ENCODE data around the gene CCBE1.

CCBE1 gene

DNA sequence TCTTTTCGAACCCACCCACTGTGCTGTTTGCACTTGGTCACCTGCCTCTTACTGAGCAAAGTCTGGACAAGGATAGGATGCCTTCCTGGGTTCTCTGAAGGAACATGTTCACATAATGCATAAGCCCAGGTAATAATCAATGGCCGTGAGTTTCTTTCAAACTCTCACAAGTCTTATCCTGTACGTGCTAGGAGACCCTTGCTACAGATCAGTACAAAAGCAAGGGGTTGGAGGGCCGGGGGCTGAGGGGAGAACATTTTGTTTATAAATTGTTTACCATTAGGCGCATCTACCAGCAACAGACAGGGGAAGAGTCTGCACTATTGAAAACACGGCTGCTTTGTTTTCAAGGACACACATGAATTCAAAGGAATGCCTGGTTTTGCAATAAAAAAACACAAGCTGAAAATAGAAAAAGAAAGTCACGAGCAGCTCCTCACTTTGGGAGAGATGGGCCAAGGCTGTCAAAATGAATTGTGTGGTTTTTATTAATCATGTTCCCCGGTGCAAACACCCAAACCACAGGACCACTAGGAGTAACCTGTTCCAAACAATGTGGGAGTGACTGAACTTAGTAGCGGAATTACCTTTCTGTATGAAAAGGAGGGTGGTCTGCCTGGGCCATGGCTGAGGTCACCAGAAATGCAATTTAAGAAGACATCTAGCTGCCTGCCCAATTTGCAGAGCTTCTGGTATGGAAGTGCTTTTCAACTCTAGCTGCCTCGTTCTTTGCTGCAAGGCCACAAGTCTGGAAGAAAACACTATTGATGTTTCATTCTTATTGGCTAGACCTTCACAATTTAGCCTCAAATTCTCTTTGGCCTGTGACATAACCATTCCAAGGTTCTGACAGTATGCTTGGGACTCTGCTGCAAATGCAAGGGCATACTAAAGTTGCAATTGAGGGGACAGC, 73.5 kb downstream of the CCBE1 start:
- TF ChIP-seq, protein P1, sequence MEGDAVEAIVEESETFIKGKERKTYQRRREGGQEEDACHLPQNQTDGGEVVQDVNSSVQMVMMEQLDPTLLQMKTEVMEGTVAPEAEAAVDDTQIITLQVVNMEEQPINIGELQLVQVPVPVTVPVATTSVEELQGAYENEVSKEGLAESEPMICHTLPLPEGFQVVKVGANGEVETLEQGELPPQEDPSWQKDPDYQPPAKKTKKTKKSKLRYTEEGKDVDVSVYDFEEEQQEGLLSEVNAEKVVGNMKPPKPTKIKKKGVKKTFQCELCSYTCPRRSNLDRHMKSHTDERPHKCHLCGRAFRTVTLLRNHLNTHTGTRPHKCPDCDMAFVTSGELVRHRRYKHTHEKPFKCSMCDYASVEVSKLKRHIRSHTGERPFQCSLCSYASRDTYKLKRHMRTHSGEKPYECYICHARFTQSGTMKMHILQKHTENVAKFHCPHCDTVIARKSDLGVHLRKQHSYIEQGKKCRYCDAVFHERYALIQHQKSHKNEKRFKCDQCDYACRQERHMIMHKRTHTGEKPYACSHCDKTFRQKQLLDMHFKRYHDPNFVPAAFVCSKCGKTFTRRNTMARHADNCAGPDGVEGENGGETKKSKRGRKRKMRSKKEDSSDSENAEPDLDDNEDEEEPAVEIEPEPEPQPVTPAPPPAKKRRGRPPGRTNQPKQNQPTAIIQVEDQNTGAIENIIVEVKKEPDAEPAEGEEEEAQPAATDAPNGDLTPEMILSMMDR (IDR thresholded peaks at IDR 0.05; ENCODE audit: poor library complexity, severe bottlenecking) = no peak
- no peaks in the 10 kb centered on the region for H3K27me3 ChIP-seq (ENCODE audit: insufficient read depth, poor library complexity, severe bottlenecking)
- ATAC-seq (ENCODE audit: low read depth) = peak; percentile 52
- no peaks in the 10 kb centered on the region for H3K36me3 ChIP-seq (ENCODE audit: low read depth)
- H3K4me1 ChIP-seq (ENCODE audit: insufficient read depth, poor library complexity, severe bottlenecking) = peaks cover 26% of the 10 kb centered on the region
- H3K9me3 ChIP-seq (ENCODE audit: severe bottlenecking) = no peaks in the 10 kb centered on the region
- H3K4me3 ChIP-seq (ENCODE audit: severe bottlenecking) = no peak overlapping the region
- DNase-seq (ENCODE audit: low spot score) = no peak
- H3K27ac ChIP-seq (ENCODE audit: poor library complexity, severe bottlenecking) = no peak overlapping the region

DNA sequence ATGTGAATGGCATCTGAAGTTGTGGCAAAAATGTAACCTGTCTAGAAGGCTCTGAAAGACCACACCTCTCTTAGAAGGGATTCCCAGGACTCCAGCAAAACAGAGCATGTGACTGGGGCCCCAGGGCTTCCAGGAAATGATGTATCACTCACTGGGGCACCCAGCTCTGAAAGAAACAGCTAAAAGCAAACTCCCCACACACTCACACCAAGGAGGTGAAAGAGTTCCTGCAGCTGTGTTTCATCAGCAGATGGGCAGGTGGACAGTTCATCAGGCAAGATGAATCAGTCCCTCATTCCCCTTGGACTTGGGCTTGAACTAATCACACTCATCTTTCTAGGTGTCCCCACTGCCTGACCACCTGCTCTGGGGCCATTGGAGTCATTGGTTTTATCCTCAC, 76.2 kb downstream of the CCBE1 start:
- Histone ChIP-seq H3K27ac (ENCODE audit: poor library complexity, severe bottlenecking) (peak overlapping the region; percentile 7), H3K4me3 (ENCODE audit: severe bottlenecking) (no peak overlapping the region), H3K27me3 (ENCODE audit: insufficient read depth, poor library complexity, severe bottlenecking) (no peaks in the 10 kb centered on the region), H3K4me1 (ENCODE audit: insufficient read depth, poor library complexity, severe bottlenecking) (peaks cover 41% of the 10 kb centered on the region), H3K36me3 (ENCODE audit: low read depth) (no peaks in the 10 kb centered on the region), H3K9me3 (ENCODE audit: severe bottlenecking) (no peaks in the 10 kb centered on the region)
- DNase-seq (ENCODE audit: low spot score) = no peak
- ATAC-seq (ENCODE audit: low read depth) = peak; percentile 72
- TF ChIP-seq, protein P1 (IDR thresholded peaks at IDR 0.05; ENCODE audit: poor library complexity, severe bottlenecking) = no peak

DNA sequence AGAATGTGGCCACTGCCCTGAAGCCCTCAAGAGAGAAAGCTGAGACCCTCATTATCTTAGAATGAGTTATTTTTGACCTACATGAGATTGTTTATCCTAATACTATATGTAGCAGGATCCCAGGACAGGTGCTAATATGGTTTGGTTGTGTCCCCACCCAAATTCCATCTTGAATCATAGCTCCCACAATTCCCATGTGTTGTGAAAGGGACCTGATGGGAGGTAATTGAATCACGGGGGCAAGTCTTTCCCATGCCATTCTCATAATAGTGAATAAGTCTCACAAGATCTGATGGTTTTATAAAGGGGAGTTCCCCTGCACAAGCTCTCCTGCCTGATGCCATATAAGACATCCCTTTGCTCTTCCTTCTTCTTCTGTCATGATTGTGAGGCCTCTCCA, 76.8 kb downstream of the CCBE1 start:
- ATAC-seq (ENCODE audit: low read depth) = peak; percentile 19; the same call in 1 of the 3 replicates
- no peak overlapping the region for H3K4me3 ChIP-seq (ENCODE audit: severe bottlenecking)
- DNase-seq (ENCODE audit: low spot score) = no peak
- H3K27me3 ChIP-seq (ENCODE audit: insufficient read depth, poor library complexity, severe bottlenecking) = no peaks in the 10 kb centered on the region
- no peak overlapping the region for H3K27ac ChIP-seq (ENCODE audit: poor library complexity, severe bottlenecking)
- H3K4me1 ChIP-seq (ENCODE audit: insufficient read depth, poor library complexity, severe bottlenecking) = peaks cover 41% of the 10 kb centered on the region
- no peaks in the 10 kb centered on the region for H3K36me3 ChIP-seq (ENCODE audit: low read depth)
- H3K9me3 ChIP-seq (ENCODE audit: severe bottlenecking) = no peaks in the 10 kb centered on the region
- TF ChIP-seq, protein P1 (IDR thresholded peaks at IDR 0.05; ENCODE audit: poor library complexity, severe bottlenecking) = no peak

DNA sequence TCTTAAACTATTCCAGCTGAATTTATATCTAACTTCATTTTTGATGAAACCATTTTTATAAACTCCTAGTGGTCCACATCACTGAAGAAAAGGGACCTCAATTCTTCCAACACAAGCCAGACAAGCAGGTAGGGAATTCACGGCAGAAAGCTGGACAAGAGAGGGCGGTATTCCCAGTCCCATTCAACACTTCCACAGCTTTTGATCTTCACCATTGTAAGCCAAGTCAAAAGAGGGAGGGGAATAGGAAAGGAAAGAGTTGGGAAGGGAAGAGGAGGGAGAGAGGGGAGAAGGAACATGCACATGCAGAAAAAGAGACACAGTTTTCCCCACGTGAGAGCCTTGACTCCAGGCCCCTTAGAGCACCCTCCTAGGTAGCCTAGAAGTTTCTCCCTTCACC, 77.4 kb downstream of the CCBE1 start:
- peaks cover 41% of the 10 kb centered on the region for H3K4me1 ChIP-seq (ENCODE audit: insufficient read depth, poor library complexity, severe bottlenecking)
- no peak overlapping the region for H3K27ac ChIP-seq (ENCODE audit: poor library complexity, severe bottlenecking)
- ATAC-seq (ENCODE audit: low read depth) (no peak), DNase-seq (ENCODE audit: low spot score) (no peak)
- H3K4me3 ChIP-seq (ENCODE audit: severe bottlenecking) = no peak overlapping the region
- no peaks in the 10 kb centered on the region for H3K9me3 ChIP-seq (ENCODE audit: severe bottlenecking)
- TF ChIP-seq, protein P1 (IDR thresholded peaks at IDR 0.05; ENCODE audit: poor library complexity, severe bottlenecking) = no peak
- no peaks in the 10 kb centered on the region for H3K27me3 ChIP-seq (ENCODE audit: insufficient read depth, poor library complexity, severe bottlenecking)
- H3K36me3 ChIP-seq (ENCODE audit: low read depth) = no peaks in the 10 kb centered on the region

DNA sequence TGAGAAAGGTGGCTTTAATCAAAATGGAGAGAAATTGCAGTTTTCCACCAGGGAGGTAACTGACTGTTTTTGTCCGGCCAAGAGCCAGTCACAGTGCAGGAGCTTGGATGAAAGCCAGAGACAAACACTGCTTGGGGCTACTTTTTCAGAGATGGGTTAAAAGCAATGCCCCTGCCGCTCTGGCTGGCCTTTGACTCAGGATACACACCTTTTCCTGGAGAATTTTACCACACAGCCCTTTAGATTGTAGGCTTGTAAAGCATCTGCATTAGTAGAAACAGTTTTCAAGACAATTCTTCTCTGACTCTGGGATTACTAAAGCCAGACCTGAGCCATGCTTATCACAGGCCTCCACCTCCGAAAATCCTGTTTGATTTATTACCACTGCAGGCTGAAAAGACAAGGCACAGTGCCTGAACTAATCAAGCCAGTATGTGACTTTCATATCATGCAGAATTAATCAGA, 79.7 kb downstream of the CCBE1 start:
- Histone ChIP-seq H3K4me3 (ENCODE audit: severe bottlenecking) (no peak overlapping the region), H3K9me3 (ENCODE audit: severe bottlenecking) (no peaks in the 10 kb centered on the region), H3K4me1 (ENCODE audit: insufficient read depth, poor library complexity, severe bottlenecking) (peaks cover 34% of the 10 kb centered on the region), H3K27me3 (ENCODE audit: insufficient read depth, poor library complexity, severe bottlenecking) (no peaks in the 10 kb centered on the region), H3K27ac (ENCODE audit: poor library complexity, severe bottlenecking) (peak overlapping the region; percentile 37), H3K36me3 (ENCODE audit: low read depth) (no peaks in the 10 kb centered on the region)
- ATAC-seq (ENCODE audit: low read depth) (peak; percentile 59), DNase-seq (ENCODE audit: low spot score) (no peak)
- TF ChIP-seq, protein P1 (IDR thresholded peaks at IDR 0.05; ENCODE audit: poor library complexity, severe bottlenecking) = no peak

Data from RWPE2 (cell line).